ENCODE data around the gene CSMD2. TPM values are rescaled to one million over a fixed set of nuclear protein-coding genes. Genes with fewer than 3 reads are reported as not detected.

The CSMD2 gene
- total and polyA plus RNA-seq, 2 of the 4 experiments (the other 2 are of a cell fraction): under 0.01 to 0.36 TPM

GRCh38 chr1:33477451-33477850 is 687.6 kb downstream of the CSMD2 start:
- ChIA-PET CTCF (no interaction called here), POLR2A (ENCODE audit: unreplicated experiment) (no interaction called here)
- DNase-seq (no peak), ATAC-seq (ENCODE audit: low read depth) (no peak)
- no peak overlapping the region for H3K9ac ChIP-seq (ENCODE audit: low read depth, low read length)
- H2BK15ac ChIP-seq (ENCODE audit: low read depth, low read length): no peak overlapping the region
- no peaks in the 10 kb centered on the region for H3K27me3 ChIP-seq (ENCODE audit: control insufficient read depth, insufficient read depth, low read length)
- H3K9me3 ChIP-seq (ENCODE audit: control insufficient read depth, insufficient read depth, low read length): no peaks in the 10 kb centered on the region
- peaks cover 21% of the 10 kb centered on the region for H3K9me1 ChIP-seq (ENCODE audit: insufficient read depth, low read length)
- H4K5ac ChIP-seq (ENCODE audit: low read depth, low read length): no peak overlapping the region
- no peak overlapping the region for H2BK5ac ChIP-seq (ENCODE audit: low read depth, low read length, poor library complexity, severe bottlenecking)
- no peak overlapping the region for H2AK5ac ChIP-seq (ENCODE audit: low read depth, low read length)
- H3K4me2 ChIP-seq (ENCODE audit: low read depth, low read length): no peak overlapping the region
- no peak overlapping the region for H3K4ac ChIP-seq (ENCODE audit: low read depth, low read length)
- no peak overlapping the region for H3K18ac ChIP-seq (ENCODE audit: low read depth, low read length)
- H2AK9ac ChIP-seq (replicated peaks; ENCODE audit: low read depth, low read length, poor library complexity): no peak overlapping the region
- in situ Hi-C loops (cut with MboI; ENCODE audit: low sequenced_read_pairs) (no loop called here), dilution Hi-C loops (cut with HindIII; ENCODE audit: low sequenced_read_pairs, unreplicated experiment) (no loop called here), intact Hi-C loops (cut with micrococcal nuclease) (no loop called here)
- H3K79me1 ChIP-seq (ENCODE audit: low read depth in 1 of 2, low read length in 2 of 2): peaks cover 41 to 57% of the 10 kb centered on the region in 2 experiments
- H3K14ac ChIP-seq (replicated peaks; ENCODE audit: low read depth, low read length): no peak overlapping the region
- no peak overlapping the region for H2AFZ ChIP-seq (replicated peaks; ENCODE audit: low read length, poor library complexity)
- BruUV-seq (replicated peaks): no TSS peak
- H3K4me1 ChIP-seq (ENCODE audit: control insufficient read depth, insufficient read depth, low read length): peaks cover 2% of the 10 kb centered on the region
- H2BK120ac ChIP-seq (ENCODE audit: low read depth, low read length): no peak overlapping the region
- no peak overlapping the region for H3K56ac ChIP-seq (ENCODE audit: extremely low read depth, insufficient read depth, low read length)
- H4K8ac ChIP-seq (ENCODE audit: low read depth in 2 of 2, low read length in 2 of 2): no peak overlapping the region
- no peak overlapping the region for H2BK20ac ChIP-seq (ENCODE audit: low read depth, low read length)
- H3K36me3 ChIP-seq (ENCODE audit: control insufficient read depth, insufficient read depth, low read length): peaks cover 11% of the 10 kb centered on the region
- peaks cover 5% of the 10 kb centered on the region for H4K20me1 ChIP-seq (ENCODE audit: insufficient read depth, low read length)
- H3K4me3 ChIP-seq (ENCODE audit: insufficient read depth, low read depth, low read length): no peak overlapping the region
- no peak for TF ChIP-seq MAFK (IDR thresholded peaks at IDR 0.05; ENCODE audit: low read depth, low read length)
- TF ChIP-seq USF2 (IDR thresholded peaks at IDR 0.05; ENCODE audit: low read depth, low read length): no peak
- TF ChIP-seq MAZ (IDR thresholded peaks at IDR 0.05; ENCODE audit: borderline replicate concordance, low read depth, low read length): no peak
- no peak for TF ChIP-seq CEBPB (IDR thresholded peaks at IDR 0.05; ENCODE audit: low read depth, low read length)
- no CpG with 5 or more reads among the region's 4 CpGs for WGBS, 2 experiments (ENCODE audit: extremely low coverage in 2 of 2, insufficient read length in 1 of 2)
- H3K23ac ChIP-seq (ENCODE audit: low read depth, low read length): no peak overlapping the region
- no peak overlapping the region for H3K27ac ChIP-seq (ENCODE audit: insufficient read depth, low read length)
- H4K91ac ChIP-seq (ENCODE audit: insufficient read depth, low read depth, low read length): no peak overlapping the region
